ENCODE results near the gene CASTOR1.

The CASTOR1 gene

GRCh38 chr22:30324014-30324730 lies 34.9 kb upstream of the CASTOR1 start:
- H3K27ac ChIP-seq, result peak overlapping the region; percentile 47
- peaks cover 3% of the 10 kb centered on the region for H3K36me3 ChIP-seq
- H3K9me3 ChIP-seq, result no peaks in the 10 kb centered on the region
- no peak for TF ChIP-seq CTCF (IDR thresholded peaks at IDR 0.05)
- no peaks in the 10 kb centered on the region for H3K27me3 ChIP-seq
- H3K4me1 ChIP-seq (ENCODE audit: control insufficient read depth in 1 of 2, insufficient read depth in 1 of 2, low read depth in 1 of 2, low read length in 1 of 2), result peaks cover 57 to 65% of the 10 kb centered on the region in 2 experiments
- H3K4me3 ChIP-seq (ENCODE audit: low read depth in 1 of 2, low read length in 1 of 2), result no peak overlapping the region

- peaks cover 66 to 75% of the 10 kb centered on the region in 2 experiments for H3K4me1 ChIP-seq (ENCODE audit: control insufficient read depth in 1 of 2, insufficient read depth in 1 of 2, low read depth in 1 of 2, low read length in 1 of 2)
- no peak overlapping the region for H3K4me3 ChIP-seq (ENCODE audit: low read depth in 1 of 2, low read length in 1 of 2)
- no peak overlapping the region for H3K27ac ChIP-seq
- H3K9me3 ChIP-seq, result no peaks in the 10 kb centered on the region
- H3K36me3 ChIP-seq, result no peaks in the 10 kb centered on the region
- H3K27me3 ChIP-seq, result no peaks in the 10 kb centered on the region
- no peak for TF ChIP-seq CTCF (IDR thresholded peaks at IDR 0.05)
Observed at GRCh38 chr22:30323246-30323645, 33.9 kb upstream of the CASTOR1 start.

GRCh38 chr22:30321461-30321860 lies 32.2 kb upstream of the CASTOR1 start:
- Histone ChIP-seq H3K27me3 (no peaks in the 10 kb centered on the region), H3K4me1 (ENCODE audit: control insufficient read depth in 1 of 2, insufficient read depth in 1 of 2, low read depth in 1 of 2, low read length in 1 of 2) (peaks cover 72 to 82% of the 10 kb centered on the region in 2 experiments), H3K4me3 (ENCODE audit: low read depth in 1 of 2, low read length in 1 of 2) (no peak overlapping the region), H3K36me3 (no peaks in the 10 kb centered on the region), H3K27ac (no peak overlapping the region), H3K9me3 (no peaks in the 10 kb centered on the region)
- no peak for TF ChIP-seq CTCF (IDR thresholded peaks at IDR 0.05)

- Histone ChIP-seq H3K27ac (peak overlapping the region; percentile 83), H3K36me3 (no peaks in the 10 kb centered on the region), H3K4me3 (ENCODE audit: low read depth in 1 of 2, low read length in 1 of 2) (no peak overlapping the region), H3K4me1 (ENCODE audit: control insufficient read depth in 1 of 2, insufficient read depth in 1 of 2, low read depth in 1 of 2, low read length in 1 of 2) (peaks cover 69 to 70% of the 10 kb centered on the region in 2 experiments), H3K9me3 (no peaks in the 10 kb centered on the region), H3K27me3 (no peaks in the 10 kb centered on the region)
- TF ChIP-seq CTCF (IDR thresholded peaks at IDR 0.05), result no peak
Observed at GRCh38 chr22:30320021-30320556, 30.8 kb upstream of the CASTOR1 start.

GRCh38 chr22:30318799-30319419 lies 29.6 kb upstream of the CASTOR1 start:
- H3K9me3 ChIP-seq, result no peaks in the 10 kb centered on the region
- H3K4me1 ChIP-seq (ENCODE audit: control insufficient read depth in 1 of 2, insufficient read depth in 1 of 2, low read depth in 1 of 2, low read length in 1 of 2), result peaks cover 62 to 68% of the 10 kb centered on the region in 2 experiments

More at GRCh38 chr22:30318799-30319419, 29.6 kb upstream of the CASTOR1 start:
- Histone ChIP-seq H3K4me3 (ENCODE audit: low read depth in 1 of 2, low read length in 1 of 2) (peak overlapping the region; percentile 22 to 28), H3K27ac (peak overlapping the region; percentile 83), H3K27me3 (no peaks in the 10 kb centered on the region), H3K36me3 (no peaks in the 10 kb centered on the region)
- no peak for TF ChIP-seq CTCF (IDR thresholded peaks at IDR 0.05)

All from neutrophil (primary cell).